PFSK-1 (cell line): ENCODE measurements around the gene BRCA2.

Experiments
- FOXP2 ChIP-seq: optimal IDR thresholded peaks from 2 replicates; pipeline ENCODE3; 2011; ENCODE audit warnings: borderline replicate concordance, control low read depth, inconsistent platforms; ENCODE audit not compliant: insufficient read depth; ENCODE audit errors: extremely low read length, extremely low read depth
- POLR2AphosphoS5 ChIP-seq: IDR thresholded peaks from 2 replicates; pipeline ENCODE4 v1.6.1; 2012; ENCODE audit warnings: low read depth, mild to moderate bottlenecking, control low read depth, low read length, moderate library complexity
- TAF1 ChIP-seq: IDR thresholded peaks from 2 replicates; pipeline ENCODE4 v1.6.1; 2012; ENCODE audit warnings: low read length, control low read depth, borderline replicate concordance; ENCODE audit not compliant: insufficient read depth
- TF ChIP-seq, protein P1 (sequence below), 2 experiments: IDR thresholded peaks; 2 replicates each; pipeline versions ENCODE4 v1.6.1 to v1.8.0; 2011 to 2012; ENCODE audit warnings: low read depth in 2 of 2, low read length in 2 of 2, control low read depth in 1 of 2, inconsistent platforms in 1 of 2, mild to moderate bottlenecking in 1 of 2, moderate library complexity in 1 of 2; ENCODE audit not compliant: insufficient read depth in 1 of 2

DNA sequence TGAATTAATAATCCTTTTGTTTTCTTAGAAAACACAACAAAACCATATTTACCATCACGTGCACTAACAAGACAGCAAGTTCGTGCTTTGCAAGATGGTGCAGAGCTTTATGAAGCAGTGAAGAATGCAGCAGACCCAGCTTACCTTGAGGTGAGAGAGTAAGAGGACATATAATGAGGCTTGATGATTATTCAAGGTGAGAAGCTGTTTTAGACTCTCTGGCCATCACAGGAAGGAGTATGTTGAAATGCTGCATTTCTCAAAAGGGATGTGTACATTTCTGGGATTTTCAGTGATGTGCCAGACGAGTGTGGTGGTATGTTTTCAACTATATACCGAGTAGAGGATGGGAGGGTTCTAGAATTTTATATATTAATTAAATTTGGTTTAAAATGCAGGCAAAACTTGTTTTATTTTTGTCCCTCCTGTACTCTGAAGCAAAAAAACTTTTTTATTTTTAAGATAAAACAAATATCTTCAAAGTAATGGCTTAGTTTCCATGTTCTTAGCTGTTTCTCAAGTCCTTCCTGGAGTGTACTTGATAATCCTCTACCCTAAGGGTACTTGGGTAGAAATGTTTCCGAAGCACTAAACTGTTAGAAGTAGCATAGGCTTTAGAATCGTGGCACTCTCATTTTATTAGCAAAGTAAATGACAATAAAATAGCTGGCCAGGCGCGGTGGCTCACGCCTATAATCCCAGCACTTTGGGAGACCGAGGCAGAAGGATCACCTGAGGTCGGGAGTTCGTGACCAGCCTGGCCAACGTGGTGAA, 61.5 kb downstream of the BRCA2 start:
- TF ChIP-seq TAF1 (no peak), FOXP2 (no peak), POLR2AphosphoS5 (no peak)
- TF ChIP-seq, protein P1, sequence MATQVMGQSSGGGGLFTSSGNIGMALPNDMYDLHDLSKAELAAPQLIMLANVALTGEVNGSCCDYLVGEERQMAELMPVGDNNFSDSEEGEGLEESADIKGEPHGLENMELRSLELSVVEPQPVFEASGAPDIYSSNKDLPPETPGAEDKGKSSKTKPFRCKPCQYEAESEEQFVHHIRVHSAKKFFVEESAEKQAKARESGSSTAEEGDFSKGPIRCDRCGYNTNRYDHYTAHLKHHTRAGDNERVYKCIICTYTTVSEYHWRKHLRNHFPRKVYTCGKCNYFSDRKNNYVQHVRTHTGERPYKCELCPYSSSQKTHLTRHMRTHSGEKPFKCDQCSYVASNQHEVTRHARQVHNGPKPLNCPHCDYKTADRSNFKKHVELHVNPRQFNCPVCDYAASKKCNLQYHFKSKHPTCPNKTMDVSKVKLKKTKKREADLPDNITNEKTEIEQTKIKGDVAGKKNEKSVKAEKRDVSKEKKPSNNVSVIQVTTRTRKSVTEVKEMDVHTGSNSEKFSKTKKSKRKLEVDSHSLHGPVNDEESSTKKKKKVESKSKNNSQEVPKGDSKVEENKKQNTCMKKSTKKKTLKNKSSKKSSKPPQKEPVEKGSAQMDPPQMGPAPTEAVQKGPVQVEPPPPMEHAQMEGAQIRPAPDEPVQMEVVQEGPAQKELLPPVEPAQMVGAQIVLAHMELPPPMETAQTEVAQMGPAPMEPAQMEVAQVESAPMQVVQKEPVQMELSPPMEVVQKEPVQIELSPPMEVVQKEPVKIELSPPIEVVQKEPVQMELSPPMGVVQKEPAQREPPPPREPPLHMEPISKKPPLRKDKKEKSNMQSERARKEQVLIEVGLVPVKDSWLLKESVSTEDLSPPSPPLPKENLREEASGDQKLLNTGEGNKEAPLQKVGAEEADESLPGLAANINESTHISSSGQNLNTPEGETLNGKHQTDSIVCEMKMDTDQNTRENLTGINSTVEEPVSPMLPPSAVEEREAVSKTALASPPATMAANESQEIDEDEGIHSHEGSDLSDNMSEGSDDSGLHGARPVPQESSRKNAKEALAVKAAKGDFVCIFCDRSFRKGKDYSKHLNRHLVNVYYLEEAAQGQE (IDR thresholded peaks at IDR 0.05; ENCODE audit: insufficient read depth in 1 of 2, low read depth in 2 of 2, low read length in 2 of 2), result no peak
